ENCODE measurements around the gene MYO18B. TPM values are rescaled to one million over a fixed set of nuclear protein-coding genes. Genes with fewer than 3 reads are reported as not detected.

Gene MYO18B
- polyA plus RNA-seq, 6 donors from 2014 or later: not detected

DNA sequence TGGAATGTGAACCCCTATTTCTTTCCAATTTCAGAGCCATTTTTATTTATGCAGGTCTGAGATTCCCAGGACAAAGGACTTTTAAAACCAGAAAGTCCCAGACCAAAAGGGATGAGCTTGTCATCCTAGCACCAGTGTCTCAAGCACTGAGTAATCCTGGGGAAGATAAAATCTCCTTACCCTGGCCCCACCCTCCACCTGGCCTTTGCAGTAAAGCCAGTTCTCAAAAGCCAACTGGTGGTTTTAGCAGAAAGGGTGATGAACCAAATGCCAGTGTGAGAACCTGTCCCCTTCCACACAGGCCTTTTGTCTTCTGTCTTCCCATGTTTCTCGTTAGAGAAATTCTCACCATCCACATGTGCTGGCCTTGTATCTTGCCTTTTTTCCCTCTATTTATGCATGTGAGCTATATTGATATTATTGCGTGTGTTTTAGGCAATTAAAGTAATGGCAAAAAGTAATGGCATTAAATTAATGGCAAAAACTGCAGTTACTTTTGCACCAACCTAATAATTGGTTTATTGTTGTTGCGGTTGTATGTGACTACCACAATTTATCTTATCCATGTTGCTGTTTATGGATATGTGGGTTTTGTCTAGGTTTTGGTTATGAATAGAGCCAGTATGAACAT is 191.3 kb downstream of the MYO18B start:
- H3K4me3 Mint-ChIP-seq: no peak overlapping the region
- DNase-seq (no peak), ATAC-seq (ENCODE audit: low read depth in 2 of 2) (no peak)
- peaks cover 0 to 7% of the 10 kb centered on the region in 2 donors for H3K36me3 Mint-ChIP-seq
- peaks cover 4 to 45% (median 20%) of the 10 kb centered on the region in 7 donors for H3K9me3 Mint-ChIP-seq
- no peaks in the 10 kb centered on the region for H3K4me1 Mint-ChIP-seq
- no peak overlapping the region for H3K27ac Mint-ChIP-seq
- H3K27me3 Mint-ChIP-seq: peaks cover 32 to 49% (median 41%) of the 10 kb centered on the region in 3 donors

DNA sequence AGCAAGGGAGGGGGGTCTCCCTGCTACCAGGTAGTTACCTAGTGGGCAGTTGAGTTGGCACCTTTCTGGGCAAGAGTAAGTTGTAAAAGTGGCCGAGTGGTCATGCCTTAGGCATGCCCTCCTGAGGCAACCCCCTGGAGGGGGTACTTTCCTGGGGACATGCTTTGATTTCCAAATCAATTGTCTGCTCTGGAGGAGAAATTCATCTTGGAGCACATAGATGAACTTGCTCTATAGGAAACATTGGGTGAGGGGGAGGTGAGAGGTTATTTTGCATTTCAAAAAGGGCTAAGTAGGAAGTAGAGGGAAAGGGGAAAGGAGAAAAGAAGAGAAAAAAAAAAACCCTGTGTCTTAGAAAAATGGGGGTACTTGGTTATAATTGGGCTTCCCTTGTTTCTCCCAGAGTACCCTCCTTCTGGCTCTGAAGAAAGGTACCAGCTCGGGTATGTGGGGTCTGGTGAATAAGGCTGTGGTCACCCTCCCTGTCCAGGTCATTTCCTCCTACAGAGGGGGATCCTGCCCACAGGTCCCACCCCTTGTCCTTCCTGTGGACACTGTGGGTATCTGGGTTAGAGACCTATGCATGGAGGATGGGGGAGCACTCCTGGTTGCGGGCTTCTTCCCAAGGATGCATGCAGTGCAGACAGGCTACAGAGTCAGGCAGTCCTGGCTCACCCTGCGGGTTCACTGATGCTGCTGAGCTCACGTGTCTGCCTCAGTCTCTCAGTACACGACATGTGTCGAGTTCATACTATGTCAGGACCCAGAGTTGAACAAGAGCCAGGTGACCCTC is 193.5 kb downstream of the MYO18B start:
- peaks cover 4 to 44% (median 19%) of the 10 kb centered on the region in 7 donors for H3K9me3 Mint-ChIP-seq
- peaks cover 0 to 7% of the 10 kb centered on the region in 2 donors for H3K36me3 Mint-ChIP-seq
- H3K4me3 Mint-ChIP-seq: peak overlapping the region in 1 of 8 donors; percentile 52
- peaks cover 28 to 55% (median 41%) of the 10 kb centered on the region in 3 donors for H3K27me3 Mint-ChIP-seq
- ATAC-seq (ENCODE audit: low read depth in 2 of 2) (no peak), DNase-seq (no peak)
- H3K27ac Mint-ChIP-seq: no peak overlapping the region
- H3K4me1 Mint-ChIP-seq: no peaks in the 10 kb centered on the region

GRCh38 chr22:25938151-25938550 is 196.2 kb downstream of the MYO18B start:
- no peak overlapping the region for H3K27ac Mint-ChIP-seq
- H3K4me3 Mint-ChIP-seq: no peak overlapping the region
- H3K4me1 Mint-ChIP-seq: no peaks in the 10 kb centered on the region
- H3K36me3 Mint-ChIP-seq: peaks cover 0 to 7% of the 10 kb centered on the region in 2 donors
- DNase-seq (no peak), ATAC-seq (ENCODE audit: low read depth in 2 of 2) (no peak)
- H3K9me3 Mint-ChIP-seq: peaks cover 4 to 41% (median 19%) of the 10 kb centered on the region in 7 donors
- peaks cover 38 to 67% (median 51%) of the 10 kb centered on the region in 3 donors for H3K27me3 Mint-ChIP-seq

GRCh38 chr22:25939384-25939783 is 197.4 kb downstream of the MYO18B start:
- H3K27ac Mint-ChIP-seq: no peak overlapping the region
- peaks cover 0 to 7% of the 10 kb centered on the region in 2 donors for H3K36me3 Mint-ChIP-seq
- H3K4me1 Mint-ChIP-seq: no peaks in the 10 kb centered on the region
- no peak overlapping the region for H3K4me3 Mint-ChIP-seq
- peaks cover 7 to 30% (median 12%) of the 10 kb centered on the region in 7 donors for H3K9me3 Mint-ChIP-seq
- ATAC-seq (ENCODE audit: low read depth in 2 of 2) (no peak), DNase-seq (no peak)
- H3K27me3 Mint-ChIP-seq: peaks cover 31 to 67% (median 60%) of the 10 kb centered on the region in 3 donors

DNA sequence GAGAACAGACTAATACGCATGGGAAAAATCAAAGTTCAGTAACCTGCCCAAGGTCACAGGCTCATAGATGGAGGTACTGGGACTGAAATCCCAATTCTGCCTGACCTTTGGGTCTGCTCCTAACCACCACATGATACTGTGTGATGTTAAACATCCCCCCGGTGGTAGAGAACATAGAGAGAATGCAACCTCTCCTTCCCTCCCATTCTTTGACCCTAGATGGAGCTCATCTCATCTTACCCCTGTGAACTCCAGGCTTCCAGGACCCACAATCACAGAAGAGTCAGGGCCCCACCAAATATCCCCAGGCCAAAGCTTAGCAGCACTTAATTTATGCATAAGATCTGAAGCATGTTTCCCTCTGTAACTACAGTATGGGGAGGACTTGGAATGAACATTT is 198.5 kb downstream of the MYO18B start:
- ATAC-seq (ENCODE audit: low read depth in 2 of 2) (no peak), DNase-seq (no peak)
- Mint-ChIP-seq H3K27me3 (peaks cover 23 to 58% (median 50%) of the 10 kb centered on the region in 3 donors), H3K4me3 (no peak overlapping the region), H3K9me3 (peaks cover 2 to 21% (median 10%) of the 10 kb centered on the region in 7 donors), H3K4me1 (no peaks in the 10 kb centered on the region), H3K36me3 (peaks cover 0 to 7% of the 10 kb centered on the region in 2 donors), H3K27ac (no peak overlapping the region)

GRCh38 chr22:25941365-25941960 is 199.5 kb downstream of the MYO18B start:
- H3K4me3 Mint-ChIP-seq: no peak overlapping the region
- no peak for ATAC-seq (ENCODE audit: low read depth in 2 of 2)
- peaks cover 2 to 18% (median 8%) of the 10 kb centered on the region in 7 donors for H3K9me3 Mint-ChIP-seq

GRCh38 chr22:25942115-25942855 is 200.3 kb downstream of the MYO18B start:
- DNase-seq (no peak), ATAC-seq (ENCODE audit: low read depth in 2 of 2) (no peak)
- H3K27ac Mint-ChIP-seq: no peak overlapping the region
- H3K27me3 Mint-ChIP-seq: peaks cover 25 to 51% (median 42%) of the 10 kb centered on the region in 3 donors
- peaks cover 2 to 14% (median 8%) of the 10 kb centered on the region in 7 donors for H3K9me3 Mint-ChIP-seq
- H3K4me1 Mint-ChIP-seq: no peaks in the 10 kb centered on the region
- H3K36me3 Mint-ChIP-seq: no peaks in the 10 kb centered on the region
- no peak overlapping the region for H3K4me3 Mint-ChIP-seq

More at GRCh38 chr22:25941365-25941960, 199.5 kb downstream of the MYO18B start:
- Mint-ChIP-seq H3K27ac (no peak overlapping the region), H3K4me1 (no peaks in the 10 kb centered on the region), H3K27me3 (peaks cover 23 to 51% (median 42%) of the 10 kb centered on the region in 3 donors), H3K36me3 (no peaks in the 10 kb centered on the region)
- no peak for DNase-seq

GRCh38 chr22:25942856-25943411 is 200.9 kb downstream of the MYO18B start:
- Mint-ChIP-seq H3K4me3 (no peak overlapping the region), H3K9me3 (peaks cover 2 to 10% (median 6%) of the 10 kb centered on the region in 7 donors), H3K27ac (no peak overlapping the region), H3K4me1 (no peaks in the 10 kb centered on the region), H3K36me3 (no peaks in the 10 kb centered on the region), H3K27me3 (peaks cover 26 to 48% (median 42%) of the 10 kb centered on the region in 3 donors)
- DNase-seq (no peak), ATAC-seq (ENCODE audit: low read depth in 2 of 2) (no peak)

GRCh38 chr22:25950111-25950510 is 208.1 kb downstream of the MYO18B start:
- H3K27ac Mint-ChIP-seq: no peak overlapping the region
- no peaks in the 10 kb centered on the region for H3K36me3 Mint-ChIP-seq

GRCh38 chr22:25953276-25953675 is 211.3 kb downstream of the MYO18B start:
- Mint-ChIP-seq H3K4me3 (no peak overlapping the region), H3K27me3 (peaks cover 0 to 10% (median 3%) of the 10 kb centered on the region in 3 donors), H3K36me3 (no peaks in the 10 kb centered on the region), H3K9me3 (peaks cover 0 to 4% (median 0%) of the 10 kb centered on the region in 7 donors), H3K4me1 (no peaks in the 10 kb centered on the region), H3K27ac (no peak overlapping the region)
- DNase-seq (no peak), ATAC-seq (ENCODE audit: low read depth in 2 of 2) (no peak)

More at GRCh38 chr22:25950111-25950510, 208.1 kb downstream of the MYO18B start:
- Mint-ChIP-seq H3K4me1 (no peaks in the 10 kb centered on the region), H3K9me3 (peaks cover 0 to 8% (median 0%) of the 10 kb centered on the region in 7 donors), H3K27me3 (peaks cover 0 to 17% (median 8%) of the 10 kb centered on the region in 3 donors), H3K4me3 (no peak overlapping the region)
- DNase-seq (no peak), ATAC-seq (ENCODE audit: low read depth in 2 of 2) (no peak)

- Mint-ChIP-seq H3K9me3 (no peaks in the 10 kb centered on the region), H3K4me3 (no peak overlapping the region)
These were observed 211.9 kb downstream of the MYO18B start for GRCh38 chr22:25953919-25954318.

DNA sequence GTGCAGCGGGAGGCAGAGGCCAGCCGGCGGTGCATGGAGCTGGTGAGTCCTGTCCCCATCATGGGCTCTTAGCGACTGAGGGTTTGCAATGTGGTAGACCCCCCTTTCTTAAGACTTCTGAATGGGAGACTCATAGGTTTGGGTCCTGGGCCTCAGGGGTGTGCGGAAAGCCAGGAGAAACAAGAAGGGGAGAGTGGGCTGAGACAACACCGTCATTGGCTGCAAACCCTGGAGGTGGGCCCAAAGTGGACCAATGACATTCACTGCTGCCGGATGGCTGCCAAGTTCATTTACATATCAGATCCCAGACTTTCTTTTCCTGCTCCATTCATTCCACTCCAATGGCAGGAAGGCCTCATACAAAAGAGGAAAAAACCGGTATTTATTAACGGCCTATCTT is 213.3 kb downstream of the MYO18B start:
- H3K27ac Mint-ChIP-seq: no peak overlapping the region
- no peak overlapping the region for H3K4me3 Mint-ChIP-seq
- no peak for ATAC-seq (ENCODE audit: low read depth in 2 of 2)

More at GRCh38 chr22:25953919-25954318, 211.9 kb downstream of the MYO18B start:
- ATAC-seq (ENCODE audit: low read depth in 2 of 2): no peak
- Mint-ChIP-seq H3K27me3 (peaks cover 0 to 4% (median 3%) of the 10 kb centered on the region in 3 donors), H3K36me3 (no peaks in the 10 kb centered on the region), H3K27ac (no peak overlapping the region), H3K4me1 (no peaks in the 10 kb centered on the region)
- no peak for DNase-seq

More for the DNA sequence above, 213.3 kb downstream of the MYO18B start:
- H3K4me1 Mint-ChIP-seq: no peaks in the 10 kb centered on the region
- no peaks in the 10 kb centered on the region for H3K9me3 Mint-ChIP-seq
- H3K36me3 Mint-ChIP-seq: no peaks in the 10 kb centered on the region
- no peak for DNase-seq
- peaks cover 0 to 3% (median 0%) of the 10 kb centered on the region in 3 donors for H3K27me3 Mint-ChIP-seq
